AG10803 (cell line): ENCODE measurements around the gene IGF2.

ENCODE experiments used
- DNase-seq: peaks from one replicate; pipeline ENCODE4 v3.0.0; 2010; ENCODE audit warnings: low read depth
- H3K4me3 ChIP-seq: 2 replicates; pipeline ENCODE4 v1.5.1; 2011; ENCODE audit warnings: mild to moderate bottlenecking, low read length, control low read depth
- TF ChIP-seq, protein P1 (sequence below): conservative IDR thresholded peaks from 2 replicates; pipeline ENCODE4 v1.5.1; 2011; ENCODE audit warnings: mild to moderate bottlenecking, low read length, control low read depth, inconsistent platforms

Gene IGF2

GRCh38 chr11:2131371-2132236, 7.6 kb downstream of the IGF2 start:
- TF ChIP-seq, protein P1, sequence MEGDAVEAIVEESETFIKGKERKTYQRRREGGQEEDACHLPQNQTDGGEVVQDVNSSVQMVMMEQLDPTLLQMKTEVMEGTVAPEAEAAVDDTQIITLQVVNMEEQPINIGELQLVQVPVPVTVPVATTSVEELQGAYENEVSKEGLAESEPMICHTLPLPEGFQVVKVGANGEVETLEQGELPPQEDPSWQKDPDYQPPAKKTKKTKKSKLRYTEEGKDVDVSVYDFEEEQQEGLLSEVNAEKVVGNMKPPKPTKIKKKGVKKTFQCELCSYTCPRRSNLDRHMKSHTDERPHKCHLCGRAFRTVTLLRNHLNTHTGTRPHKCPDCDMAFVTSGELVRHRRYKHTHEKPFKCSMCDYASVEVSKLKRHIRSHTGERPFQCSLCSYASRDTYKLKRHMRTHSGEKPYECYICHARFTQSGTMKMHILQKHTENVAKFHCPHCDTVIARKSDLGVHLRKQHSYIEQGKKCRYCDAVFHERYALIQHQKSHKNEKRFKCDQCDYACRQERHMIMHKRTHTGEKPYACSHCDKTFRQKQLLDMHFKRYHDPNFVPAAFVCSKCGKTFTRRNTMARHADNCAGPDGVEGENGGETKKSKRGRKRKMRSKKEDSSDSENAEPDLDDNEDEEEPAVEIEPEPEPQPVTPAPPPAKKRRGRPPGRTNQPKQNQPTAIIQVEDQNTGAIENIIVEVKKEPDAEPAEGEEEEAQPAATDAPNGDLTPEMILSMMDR, result no peak
- no peak for DNase-seq
- no peak overlapping the region for H3K4me3 ChIP-seq

GRCh38 chr11:2130881-2131352, 8.3 kb downstream of the IGF2 start:
- TF ChIP-seq, protein P1, result no peak
- H3K4me3 ChIP-seq, result no peak overlapping the region
- DNase-seq, result no peak

DNA sequence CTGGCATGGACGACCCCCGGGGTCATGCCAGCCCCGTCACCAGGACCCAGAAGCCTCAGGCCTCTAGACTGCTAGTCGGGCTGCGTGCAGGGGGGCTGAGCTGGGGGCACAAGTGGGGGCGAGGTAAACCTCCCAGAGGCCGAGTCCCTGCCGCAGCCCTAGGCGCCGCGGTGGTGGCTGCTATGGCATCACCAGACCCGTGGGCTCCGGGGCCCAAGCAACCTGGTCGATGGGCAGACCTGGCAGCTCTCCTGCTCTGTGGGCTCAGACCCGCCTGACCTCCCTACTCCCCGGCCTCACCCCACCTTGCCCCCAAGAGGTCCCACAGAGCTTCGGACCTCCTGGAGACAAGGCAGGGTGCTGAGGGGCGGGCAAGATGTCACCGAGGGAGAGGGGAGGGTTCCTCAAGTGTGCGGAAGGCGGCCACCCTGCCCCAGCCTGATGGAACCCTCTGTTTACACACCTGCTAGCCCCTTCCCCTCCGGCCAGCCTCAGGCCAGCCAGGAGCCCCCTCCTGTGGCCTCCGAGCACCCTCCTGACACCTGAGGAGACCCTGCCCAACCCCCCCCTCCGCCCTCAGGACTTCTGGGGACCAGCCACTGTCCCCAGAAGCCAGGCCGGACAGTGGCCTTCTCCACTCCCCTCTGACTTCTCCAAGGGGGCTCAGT, 9.4 kb downstream of the IGF2 start:
- no peak overlapping the region for H3K4me3 ChIP-seq
- TF ChIP-seq, protein P1, result no peak
- DNase-seq, result no peak

GRCh38 chr11:2129308-2129698, 9.9 kb downstream of the IGF2 start:
- H3K4me3 ChIP-seq, result no peak overlapping the region
- DNase-seq, result no peak
- TF ChIP-seq, protein P1, result no peak

DNA sequence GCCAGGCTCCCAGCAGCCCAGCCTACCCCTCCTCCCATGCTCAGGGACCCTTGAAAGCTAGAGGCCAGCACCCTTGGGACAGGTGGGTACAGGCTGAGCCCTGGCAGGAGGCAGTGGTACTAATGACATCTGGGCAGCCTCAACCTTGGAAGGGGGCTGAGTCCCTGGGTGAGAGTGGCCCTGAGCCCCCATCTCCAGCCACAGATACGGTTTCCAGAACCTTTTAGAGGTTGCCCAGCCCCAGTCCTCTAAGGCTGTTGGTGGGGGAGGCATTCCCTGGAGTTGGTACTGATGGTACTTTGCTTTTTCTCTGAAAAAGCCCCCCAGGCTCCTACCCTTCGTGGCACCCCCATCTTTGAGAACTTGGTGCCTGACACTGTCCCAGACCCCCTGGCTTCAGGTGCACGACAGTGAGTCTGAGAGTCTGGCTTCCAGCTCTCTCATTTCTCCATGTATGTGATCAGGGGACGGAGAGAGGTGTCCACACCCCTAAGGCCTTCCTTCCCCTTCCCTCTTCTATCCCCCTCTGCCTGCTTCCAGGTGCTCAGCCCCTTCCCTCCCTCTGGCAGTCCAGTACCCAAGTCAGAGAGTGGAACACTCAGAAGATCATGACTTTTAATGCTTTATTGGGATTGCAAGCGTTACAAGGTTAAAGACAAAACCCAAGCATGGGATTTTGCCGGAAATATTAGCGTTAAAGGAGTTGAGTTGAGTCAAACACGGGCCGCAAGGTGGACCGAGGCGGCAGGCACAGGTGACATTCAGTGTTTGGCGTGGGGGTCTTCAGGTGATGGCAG, 10.5 kb downstream of the IGF2 start:
- no peak overlapping the region for H3K4me3 ChIP-seq
- DNase-seq, result no peak
- TF ChIP-seq, protein P1, result no peak

- H3K4me3 ChIP-seq, result no peak overlapping the region
- DNase-seq, result no peak
- TF ChIP-seq, protein P1, result no peak
Measured at GRCh38 chr11:2128130-2128510, 11.1 kb downstream of the IGF2 start.
